Measurements from ENCODE around the gene CDYL.

CDYL gene

GRCh38 chr6:4776131-4776492, at the start of gene CDYL:
CDYL (plus strand) TSS chr6:4776404; CDS start chr6:4776784, 380 bp downstream.
- TF ChIP-seq GATA2 (IDR thresholded peaks at IDR 0.05; ENCODE audit: low read depth, low read length), result no peak
- no peak for TF ChIP-seq GATA3 (IDR thresholded peaks at IDR 0.05; ENCODE audit: low read depth, low read length)

GRCh38 chr6:4726645-4727044, 49.6 kb upstream of the CDYL start:
- TF ChIP-seq GATA2 (IDR thresholded peaks at IDR 0.05; ENCODE audit: low read depth, low read length) (no peak), GATA3 (IDR thresholded peaks at IDR 0.05; ENCODE audit: low read depth, low read length) (no peak)

GRCh38 chr6:4727217-4727616, 49.0 kb upstream of the CDYL start:
- no peak for TF ChIP-seq GATA3 (IDR thresholded peaks at IDR 0.05; ENCODE audit: low read depth, low read length)
- no peak for TF ChIP-seq GATA2 (IDR thresholded peaks at IDR 0.05; ENCODE audit: low read depth, low read length)

GRCh38 chr6:4727671-4728435, 48.4 kb upstream of the CDYL start:
- no peak for TF ChIP-seq GATA2 (IDR thresholded peaks at IDR 0.05; ENCODE audit: low read depth, low read length)
- no peak for TF ChIP-seq GATA3 (IDR thresholded peaks at IDR 0.05; ENCODE audit: low read depth, low read length)

GRCh38 chr6:4728436-4728769, 47.8 kb upstream of the CDYL start:
- TF ChIP-seq GATA2 (IDR thresholded peaks at IDR 0.05; ENCODE audit: low read depth, low read length) (no peak), GATA3 (IDR thresholded peaks at IDR 0.05; ENCODE audit: low read depth, low read length) (no peak)

- TF ChIP-seq GATA3 (IDR thresholded peaks at IDR 0.05; ENCODE audit: low read depth, low read length) (no peak), GATA2 (IDR thresholded peaks at IDR 0.05; ENCODE audit: low read depth, low read length) (no peak)
Observed at GRCh38 chr6:4728926-4729325, 47.3 kb upstream of the CDYL start.

- TF ChIP-seq GATA2 (IDR thresholded peaks at IDR 0.05; ENCODE audit: low read depth, low read length) (no peak), GATA3 (IDR thresholded peaks at IDR 0.05; ENCODE audit: low read depth, low read length) (no peak)
Observed at GRCh38 chr6:4731996-4732395, 44.2 kb upstream of the CDYL start.

- TF ChIP-seq GATA3 (IDR thresholded peaks at IDR 0.05; ENCODE audit: low read depth, low read length), result no peak
- no peak for TF ChIP-seq GATA2 (IDR thresholded peaks at IDR 0.05; ENCODE audit: low read depth, low read length)
Observed at GRCh38 chr6:4732691-4733315, 43.4 kb upstream of the CDYL start.

GRCh38 chr6:4736371-4736873, 39.8 kb upstream of the CDYL start:
- no peak for TF ChIP-seq GATA3 (IDR thresholded peaks at IDR 0.05; ENCODE audit: low read depth, low read length)
- TF ChIP-seq GATA2 (IDR thresholded peaks at IDR 0.05; ENCODE audit: low read depth, low read length), result no peak

- TF ChIP-seq GATA2 (IDR thresholded peaks at IDR 0.05; ENCODE audit: low read depth, low read length) (no peak), GATA3 (IDR thresholded peaks at IDR 0.05; ENCODE audit: low read depth, low read length) (no peak)
Observed at GRCh38 chr6:4740032-4740431, 36.2 kb upstream of the CDYL start.

GRCh38 chr6:4743062-4743461, 33.1 kb upstream of the CDYL start:
- TF ChIP-seq GATA2 (IDR thresholded peaks at IDR 0.05; ENCODE audit: low read depth, low read length), result no peak
- no peak for TF ChIP-seq GATA3 (IDR thresholded peaks at IDR 0.05; ENCODE audit: low read depth, low read length)

- TF ChIP-seq GATA3 (IDR thresholded peaks at IDR 0.05; ENCODE audit: low read depth, low read length), result no peak
- no peak for TF ChIP-seq GATA2 (IDR thresholded peaks at IDR 0.05; ENCODE audit: low read depth, low read length)
Observed at GRCh38 chr6:4743926-4744325, 32.3 kb upstream of the CDYL start.

GRCh38 chr6:4747588-4747987, 28.6 kb upstream of the CDYL start:
- TF ChIP-seq GATA2 (IDR thresholded peaks at IDR 0.05; ENCODE audit: low read depth, low read length), result no peak
- no peak for TF ChIP-seq GATA3 (IDR thresholded peaks at IDR 0.05; ENCODE audit: low read depth, low read length)

- TF ChIP-seq GATA2 (IDR thresholded peaks at IDR 0.05; ENCODE audit: low read depth, low read length) (no peak), GATA3 (IDR thresholded peaks at IDR 0.05; ENCODE audit: low read depth, low read length) (no peak)
Observed at GRCh38 chr6:4751823-4752464, 24.3 kb upstream of the CDYL start.

- TF ChIP-seq GATA2 (IDR thresholded peaks at IDR 0.05; ENCODE audit: low read depth, low read length) (no peak), GATA3 (IDR thresholded peaks at IDR 0.05; ENCODE audit: low read depth, low read length) (no peak)
Observed at GRCh38 chr6:4756247-4756646, 20.0 kb upstream of the CDYL start.
